ENCODE data around the gene PUS1. TPM values are rescaled to one million over a fixed set of nuclear protein-coding genes. Genes with fewer than 3 reads are reported as not detected.

PUS1 gene
- total RNA-seq, 2 experiments from 2014 or later = 43.5 to 78.3 TPM

DNA sequence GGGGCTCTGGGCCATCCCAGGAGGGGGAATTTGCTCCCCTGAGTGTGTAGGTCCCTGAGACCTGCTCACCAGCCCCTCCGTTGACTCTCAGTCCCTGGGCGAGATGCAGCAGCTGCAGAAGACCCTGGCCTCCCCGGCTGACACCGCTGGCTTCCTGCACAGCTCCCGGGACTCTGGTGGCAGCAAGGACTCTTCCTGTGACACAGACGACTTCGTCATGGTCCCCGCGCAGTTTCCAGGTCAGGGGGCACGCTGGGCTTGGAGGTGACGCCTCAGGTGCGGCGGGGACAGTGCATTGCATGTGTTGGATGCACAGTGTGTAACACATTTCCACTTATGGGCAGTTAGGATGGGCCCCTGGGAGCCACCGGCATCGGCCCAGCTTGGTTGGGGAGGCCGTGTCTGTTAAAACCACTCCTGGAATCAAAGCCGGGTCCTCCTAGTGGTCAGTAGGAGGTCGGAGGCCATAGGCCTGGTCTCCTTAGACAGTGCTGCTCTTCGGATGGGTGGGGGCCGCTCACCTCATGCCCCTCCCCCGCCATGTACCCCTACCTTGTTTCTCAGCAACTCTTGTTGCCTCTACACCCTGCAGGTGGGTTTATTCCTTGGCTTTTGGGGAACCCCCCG is 17.1 kb upstream of the PUS1 start:
- no peak overlapping the region for H2AFZ ChIP-seq (ENCODE audit: low read length)
- intact Hi-C loops (cut with micrococcal nuclease; ENCODE audit: unreplicated experiment) = no loop called here
- H3K36me3 ChIP-seq (ENCODE audit: insufficient read depth, low read length) = no peaks in the 10 kb centered on the region
- H3K79me2 ChIP-seq (ENCODE audit: insufficient read depth, low read depth, low read length) = no peaks in the 10 kb centered on the region
- ChIA-PET CTCF (ENCODE audit: unreplicated experiment) (no interaction called here), POLR2A (no interaction called here)
- no peaks in the 10 kb centered on the region for H4K20me1 ChIP-seq (ENCODE audit: insufficient read depth, low read length)
- BruUV-seq (replicated peaks) = no TSS peak
- DNase-seq (ENCODE audit: low spot score) = no peak
- TF ChIP-seq EZH2phosphoT487 (IDR thresholded peaks at IDR 0.05; ENCODE audit: borderline replicate concordance, low read depth, low read length) (no peak), CTCF (conservative IDR thresholded peaks at IDR 0.05; ENCODE audit: low read length) (no peak)
- no peak overlapping the region for H3K4me3 ChIP-seq (ENCODE audit: low read depth, low read length, poor library complexity, severe bottlenecking)
- H3K4me2 ChIP-seq (ENCODE audit: low read length) = no peak overlapping the region
- no peaks in the 10 kb centered on the region for H3K4me1 ChIP-seq (ENCODE audit: insufficient read depth, low read length, poor library complexity, severe bottlenecking)
- no peaks in the 10 kb centered on the region for H3K9me2 ChIP-seq (ENCODE audit: insufficient read depth, low read length)
- no peaks in the 10 kb centered on the region for H3K9me3 ChIP-seq (ENCODE audit: low read length)
- H3K27ac ChIP-seq (ENCODE audit: low read depth, low read length, poor library complexity, severe bottlenecking) = no peak overlapping the region

DNA sequence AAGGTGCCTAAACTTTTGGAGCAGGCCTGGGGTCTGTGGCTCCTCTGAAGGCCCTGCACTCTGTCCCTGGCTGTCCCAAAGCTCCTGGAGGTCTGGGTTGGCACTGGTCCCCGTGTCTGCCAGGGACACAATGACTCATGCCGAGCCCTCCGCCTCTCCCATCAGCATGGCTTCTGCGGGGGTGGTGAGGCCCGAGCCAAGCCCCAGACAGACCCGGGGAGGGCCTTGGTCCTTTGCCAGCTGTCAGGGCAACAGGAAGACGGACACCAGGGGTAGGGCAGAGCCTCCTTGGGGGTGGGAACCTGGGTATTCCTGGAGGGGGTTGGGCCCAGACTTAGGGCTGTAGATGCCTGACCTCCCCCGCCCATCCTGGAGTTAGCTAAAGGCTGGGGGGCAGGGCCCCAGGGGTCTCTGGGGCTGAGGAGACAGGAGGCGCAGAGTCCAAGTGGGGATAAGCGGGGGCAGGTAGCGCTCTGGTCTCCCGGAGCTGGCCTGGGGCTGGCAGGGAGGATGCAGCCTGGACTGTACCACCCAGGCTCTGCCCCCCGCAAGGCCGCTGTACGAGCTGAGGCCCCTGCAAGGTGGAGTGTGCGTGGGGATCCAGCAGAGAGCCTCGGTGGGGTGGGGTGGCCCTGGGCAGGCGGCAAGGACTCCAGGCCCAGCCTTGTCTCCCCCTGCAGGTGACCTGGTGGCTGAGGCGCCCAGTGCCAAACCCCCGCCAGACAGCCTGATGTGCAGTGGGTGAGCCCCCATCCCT is 16.4 kb upstream of the PUS1 start:
- no TSS peak for BruUV-seq (replicated peaks)
- H3K36me3 ChIP-seq (ENCODE audit: insufficient read depth, low read length) = no peaks in the 10 kb centered on the region
- no peaks in the 10 kb centered on the region for H3K9me2 ChIP-seq (ENCODE audit: insufficient read depth, low read length)

More for the DNA sequence above, 16.4 kb upstream of the PUS1 start:
- Histone ChIP-seq H3K9me3 (ENCODE audit: low read length) (no peaks in the 10 kb centered on the region), H3K79me2 (ENCODE audit: insufficient read depth, low read depth, low read length) (no peaks in the 10 kb centered on the region), H4K20me1 (ENCODE audit: insufficient read depth, low read length) (no peaks in the 10 kb centered on the region), H3K4me2 (ENCODE audit: low read length) (no peak overlapping the region), H3K4me3 (ENCODE audit: low read depth, low read length, poor library complexity, severe bottlenecking) (no peak overlapping the region), H3K27ac (ENCODE audit: low read depth, low read length, poor library complexity, severe bottlenecking) (no peak overlapping the region), H3K4me1 (ENCODE audit: insufficient read depth, low read length, poor library complexity, severe bottlenecking) (no peaks in the 10 kb centered on the region), H2AFZ (ENCODE audit: low read length) (no peak overlapping the region)
- TF ChIP-seq EZH2phosphoT487 (IDR thresholded peaks at IDR 0.05; ENCODE audit: borderline replicate concordance, low read depth, low read length) (no peak), CTCF (conservative IDR thresholded peaks at IDR 0.05; ENCODE audit: low read length) (no peak)
- POLR2A ChIA-PET = no interaction called here
- intact Hi-C loops (cut with micrococcal nuclease; ENCODE audit: unreplicated experiment) = no loop called here
- CTCF ChIA-PET (ENCODE audit: unreplicated experiment) = no interaction called here
- no peak for DNase-seq (ENCODE audit: low spot score)
